GM18873 (cell line): ENCODE results near the gene CHD5.

Experiments
- ATAC-seq: cut with Tn5 transposase; IDR thresholded peaks from one replicate; pipeline ENCODE4 v1.9.1; 2021; ENCODE audit warnings: mild to moderate bottlenecking, moderate library complexity, moderate number of reproducible peaks; ENCODE audit not compliant: unreplicated experiment, low FRiP score

Gene CHD5

DNA sequence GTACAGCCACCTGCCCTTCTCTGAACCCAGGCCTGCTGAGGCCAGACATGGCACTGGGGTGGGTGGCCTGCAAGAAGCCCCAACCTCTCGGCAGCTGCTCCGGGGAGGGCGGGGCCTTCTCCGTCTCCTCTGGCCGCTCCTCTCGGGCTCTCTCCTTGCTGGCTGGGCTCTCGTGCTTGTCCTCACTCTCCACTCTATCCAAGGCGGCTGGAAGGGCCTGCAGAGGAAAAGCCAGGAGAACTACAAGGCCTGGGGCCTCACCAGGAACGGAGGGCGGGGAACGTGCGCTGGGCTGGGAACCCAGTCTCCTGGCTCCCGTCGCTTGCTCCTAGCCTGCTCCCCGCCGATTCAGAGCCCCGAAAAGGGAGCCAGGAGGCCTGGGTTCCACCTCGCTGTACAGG lies 59.1 kb downstream of the CHD5 start:
- no peak for ATAC-seq

DNA sequence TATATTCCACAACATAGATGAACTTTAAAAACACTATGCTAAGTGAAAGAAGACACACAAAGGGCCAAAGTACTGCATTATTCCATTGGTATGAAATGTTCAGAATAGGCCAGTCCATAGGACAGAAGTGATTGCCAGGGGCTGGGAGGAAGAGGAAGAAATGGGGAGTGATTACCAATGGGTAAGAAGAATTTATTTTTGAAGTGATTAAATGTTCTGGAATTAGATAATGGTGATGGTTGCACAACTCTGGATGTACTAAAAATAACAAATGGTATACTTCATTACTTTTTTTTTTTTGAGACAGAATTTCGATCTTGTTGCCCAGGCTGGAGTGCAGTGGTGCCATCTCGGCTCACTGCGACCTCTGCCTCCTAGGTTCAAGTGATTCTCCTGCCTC lies 61.7 kb downstream of the CHD5 start:
- no peak for ATAC-seq

DNA sequence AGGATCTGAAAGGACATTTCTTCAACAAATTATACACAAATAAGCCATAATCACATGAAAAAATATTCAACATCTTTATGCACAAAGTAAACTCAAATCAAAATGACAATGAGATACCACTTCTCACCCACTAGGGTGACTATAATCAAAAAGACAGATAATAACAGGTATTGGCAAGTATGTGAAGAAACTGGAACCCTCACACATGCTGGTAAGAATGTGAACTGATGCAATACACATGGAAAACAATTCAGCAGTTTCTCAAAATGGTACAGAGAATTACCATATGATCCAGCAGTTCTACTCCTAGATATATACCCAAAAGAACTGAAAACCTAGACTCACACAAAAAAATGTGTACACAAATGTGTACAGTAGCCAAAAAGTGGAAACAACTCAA lies 62.5 kb downstream of the CHD5 start:
- no peak for ATAC-seq

DNA sequence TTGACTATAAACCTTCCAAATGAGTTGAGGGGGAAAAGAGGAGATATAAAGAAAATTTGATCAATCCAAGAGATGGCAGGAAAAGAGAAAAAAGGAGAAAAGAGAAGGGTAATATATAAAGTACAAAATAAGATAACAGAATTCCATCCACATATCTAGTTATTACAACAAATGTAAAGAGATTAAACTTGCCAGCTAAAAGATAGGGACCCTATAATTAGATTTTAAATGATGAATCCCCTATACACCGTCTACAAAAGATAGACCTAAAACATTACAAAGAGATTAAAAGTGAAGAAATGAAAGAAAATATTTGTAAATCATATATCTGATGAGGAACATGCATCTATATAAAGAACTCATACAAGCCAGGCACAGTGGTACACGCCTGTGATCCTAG lies 63.1 kb downstream of the CHD5 start:
- ATAC-seq, result no peak

DNA sequence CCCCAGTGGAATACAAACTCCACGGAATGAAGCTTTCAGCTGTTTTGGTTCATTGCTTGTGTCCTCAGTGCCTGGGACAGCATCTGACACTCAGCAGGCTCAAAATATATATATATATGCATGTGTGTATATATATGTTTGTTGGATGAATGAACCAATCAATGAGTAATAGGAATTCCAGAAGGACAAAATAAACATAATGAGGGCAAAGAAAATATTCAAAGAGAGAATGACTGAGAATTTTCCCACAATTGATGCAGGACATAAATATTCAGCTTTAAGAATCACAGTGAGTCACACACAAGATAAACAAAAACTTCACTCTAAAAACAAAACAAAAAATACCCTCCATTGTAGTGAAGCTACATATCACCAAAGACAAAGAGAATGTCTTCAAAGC lies 64.0 kb downstream of the CHD5 start:
- ATAC-seq, result no peak

DNA sequence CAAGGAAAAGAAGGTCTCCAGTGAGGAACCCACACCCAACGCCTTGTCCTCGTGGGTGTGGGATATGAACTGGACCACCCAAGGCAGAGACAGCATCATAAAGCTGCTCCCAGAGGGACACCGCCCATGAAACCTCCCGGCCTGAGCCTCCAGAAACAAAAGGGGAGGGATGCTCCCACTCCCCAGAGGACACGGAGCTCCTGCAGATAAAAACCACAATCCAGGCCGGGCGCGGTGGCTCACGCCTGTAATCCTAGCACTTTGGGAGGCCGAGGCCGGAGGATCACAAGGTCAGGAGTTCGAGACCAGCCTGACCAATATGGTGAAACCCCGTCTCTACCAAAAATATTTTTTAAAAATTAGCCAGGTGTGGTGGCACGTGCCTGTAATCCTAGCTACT lies 66.4 kb downstream of the CHD5 start:
- no peak for ATAC-seq

DNA sequence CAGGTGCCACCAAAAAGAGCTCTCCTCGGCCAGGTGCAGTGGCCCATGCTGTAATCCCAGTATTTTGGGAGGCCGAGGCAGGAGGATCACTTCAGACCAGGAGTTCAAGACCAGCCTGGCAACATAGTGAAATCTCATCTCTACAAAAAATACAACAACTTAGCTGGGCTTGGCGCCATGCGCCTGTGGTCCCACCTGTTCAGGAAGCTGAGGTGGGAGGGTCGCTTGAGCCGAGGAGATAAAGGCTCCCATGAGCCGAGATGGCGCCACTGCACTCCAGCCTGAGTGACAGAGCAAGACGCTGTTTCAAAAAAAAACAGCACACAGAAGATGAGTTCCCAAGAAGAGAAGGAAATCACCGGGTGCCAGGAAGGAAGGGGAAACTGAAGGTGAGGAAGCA lies 67.0 kb downstream of the CHD5 start:
- ATAC-seq, result no peak

DNA sequence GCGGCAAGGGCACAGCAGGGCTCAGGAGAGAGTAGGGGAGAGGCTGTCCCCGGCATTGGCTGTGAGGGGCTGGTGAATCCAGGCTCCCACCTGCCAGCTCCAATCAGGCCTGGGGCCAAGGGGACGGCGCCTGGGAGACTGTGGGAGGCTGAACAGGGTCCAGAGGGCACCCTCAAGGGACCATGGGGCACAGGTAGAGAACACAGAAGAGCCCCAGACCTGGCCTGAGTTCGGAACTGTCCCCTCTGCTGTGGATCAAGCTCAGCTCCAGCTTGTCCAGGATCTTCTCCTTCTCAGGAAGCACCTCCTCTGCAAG lies 67.5 kb downstream of the CHD5 start:
- no peak for ATAC-seq

DNA sequence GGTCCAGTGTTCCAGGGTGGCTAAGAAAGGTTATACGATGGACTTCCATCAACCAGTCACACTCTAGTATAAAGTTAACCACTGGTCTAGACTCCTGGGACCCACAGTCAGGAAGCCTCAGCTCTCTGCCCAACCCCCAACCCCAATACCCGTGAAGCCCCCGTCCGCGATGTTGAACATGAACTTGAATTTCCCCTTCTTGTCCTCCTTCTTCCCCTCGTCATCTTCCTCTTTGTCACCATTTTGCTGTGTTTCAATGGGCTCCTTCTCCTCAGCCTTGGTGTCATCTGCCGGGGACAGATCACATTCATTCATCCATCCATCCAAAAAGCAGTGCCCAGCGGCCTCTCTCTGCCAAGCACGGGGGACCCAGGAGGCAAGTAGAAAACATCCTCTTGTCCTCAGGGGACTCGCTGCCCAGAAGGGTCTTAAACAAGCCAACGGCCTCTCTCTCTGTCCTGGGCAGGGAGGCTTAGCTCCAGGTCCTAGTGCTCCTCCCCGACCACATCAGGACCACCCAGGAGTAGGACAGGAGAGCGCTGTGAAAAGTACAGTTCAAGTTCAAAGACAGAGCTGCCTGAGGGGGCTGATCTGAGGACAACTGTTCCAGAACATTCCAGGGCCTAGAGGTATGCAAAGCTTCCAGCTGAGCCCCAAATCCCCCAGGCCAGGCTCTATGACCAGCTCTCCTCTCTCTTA lies 68.0 kb downstream of the CHD5 start:
- ATAC-seq, result no peak

DNA sequence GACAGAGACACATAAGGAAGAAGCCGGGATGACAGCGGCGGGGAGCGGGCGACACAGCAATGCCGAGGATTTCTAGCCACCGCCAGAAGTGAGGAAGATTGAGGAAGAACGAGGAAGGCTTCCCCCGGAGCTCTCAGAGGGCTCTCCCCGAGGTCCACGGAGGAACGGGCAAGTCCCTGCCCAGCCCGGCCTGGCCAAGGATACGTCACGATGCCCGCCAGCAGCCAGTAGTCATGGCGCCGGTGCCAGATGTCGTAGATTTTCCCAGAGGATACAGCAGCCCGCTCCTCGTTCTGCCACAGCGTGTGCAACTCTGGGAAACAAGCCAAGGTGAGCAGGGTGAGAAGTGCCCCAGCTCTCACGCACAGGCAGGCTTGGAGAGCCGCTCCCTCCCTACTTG lies 68.5 kb downstream of the CHD5 start:
- ATAC-seq, result no peak

DNA sequence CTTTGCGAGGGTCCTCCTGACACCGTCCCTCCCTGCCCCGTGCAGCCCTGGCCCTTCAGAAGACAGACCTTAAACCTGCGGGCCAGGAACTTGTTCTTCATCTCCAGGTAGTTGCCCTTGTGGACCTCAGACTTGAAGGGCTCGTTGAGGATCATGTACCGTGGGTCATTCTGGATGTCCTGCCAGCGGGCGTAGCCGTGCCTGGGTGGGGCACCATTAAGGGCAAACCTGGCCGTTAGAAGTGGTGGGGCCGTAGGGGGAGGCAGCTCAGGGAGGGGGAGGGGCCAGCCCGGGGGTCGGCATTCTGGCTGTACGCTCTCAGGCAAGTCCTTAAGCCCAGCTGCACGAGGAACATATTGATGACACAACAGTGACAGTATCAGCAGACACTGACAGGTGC lies 69.8 kb downstream of the CHD5 start:
- no peak for ATAC-seq

DNA sequence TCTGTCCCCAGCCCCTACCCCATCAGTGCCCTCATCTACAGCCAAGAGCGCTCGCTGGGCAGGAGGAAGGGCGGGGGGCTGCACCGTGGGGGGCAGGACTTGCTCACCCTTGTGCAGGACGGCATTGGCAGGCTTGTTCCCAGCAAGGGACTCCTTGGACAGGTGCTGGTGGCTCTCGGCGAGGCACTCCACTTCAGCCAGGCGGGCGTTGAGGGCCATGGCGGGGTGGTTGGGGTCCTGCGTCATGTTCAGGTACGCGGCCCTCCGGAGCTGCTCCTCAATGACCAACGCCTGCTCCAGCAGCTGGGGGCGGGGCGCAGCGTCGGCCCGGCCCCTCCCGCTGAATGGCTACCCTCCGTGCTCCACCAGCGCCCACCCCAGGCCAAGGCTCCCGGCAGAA lies 70.4 kb downstream of the CHD5 start:
- ATAC-seq, result no peak

DNA sequence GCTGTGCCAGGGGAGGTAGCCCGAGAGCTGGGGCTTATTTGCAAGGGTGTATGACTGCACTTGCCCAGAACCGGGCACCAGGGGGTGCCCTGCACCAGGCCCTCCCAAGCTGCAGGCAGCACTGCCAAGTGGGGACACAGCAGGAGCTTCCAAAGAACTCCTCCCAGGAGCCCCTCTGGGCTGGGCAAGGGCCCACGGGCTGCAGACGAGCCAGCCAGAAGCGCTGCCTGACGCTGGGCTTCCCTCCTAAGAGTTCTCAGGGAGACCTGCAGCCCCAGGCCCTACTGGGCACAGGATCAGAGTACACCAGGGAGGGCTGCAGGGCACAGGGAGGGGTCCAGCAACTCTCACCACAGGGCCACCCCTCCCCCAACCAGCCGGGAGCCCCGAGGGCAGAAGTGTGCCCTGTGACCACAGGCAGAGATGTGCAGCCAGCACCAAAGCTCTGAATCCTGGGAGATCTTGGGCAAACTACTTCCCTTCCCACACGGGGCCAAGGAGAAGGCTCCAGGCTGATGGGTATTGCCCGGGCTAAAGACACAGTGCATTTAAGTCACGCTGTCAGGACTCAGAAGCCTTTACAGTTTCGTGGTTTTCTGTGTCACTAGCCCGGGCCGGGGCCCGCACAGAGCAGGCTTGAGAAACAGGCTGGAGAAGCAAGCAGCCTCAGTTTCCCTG lies 71.0 kb downstream of the CHD5 start:
- ATAC-seq, result no peak

DNA sequence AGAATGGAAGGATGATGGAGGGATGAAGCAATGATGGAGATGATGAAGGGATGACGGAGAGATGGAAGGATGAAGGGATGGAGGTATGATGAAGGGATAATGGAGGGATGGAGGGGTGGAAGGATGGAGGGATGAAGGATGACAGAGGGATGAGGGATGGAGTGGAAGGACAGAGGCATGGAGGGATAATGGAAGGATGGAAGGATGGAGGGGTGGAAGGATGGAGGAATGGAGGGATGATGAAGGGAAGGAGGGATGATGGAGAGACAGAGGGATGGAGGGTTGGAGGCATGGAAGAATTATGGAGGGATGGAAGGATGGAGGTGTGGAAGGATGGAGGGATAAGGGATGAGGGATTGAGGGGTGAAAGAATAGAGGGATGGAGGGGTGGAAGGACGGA lies 71.6 kb downstream of the CHD5 start:
- no peak for ATAC-seq

DNA sequence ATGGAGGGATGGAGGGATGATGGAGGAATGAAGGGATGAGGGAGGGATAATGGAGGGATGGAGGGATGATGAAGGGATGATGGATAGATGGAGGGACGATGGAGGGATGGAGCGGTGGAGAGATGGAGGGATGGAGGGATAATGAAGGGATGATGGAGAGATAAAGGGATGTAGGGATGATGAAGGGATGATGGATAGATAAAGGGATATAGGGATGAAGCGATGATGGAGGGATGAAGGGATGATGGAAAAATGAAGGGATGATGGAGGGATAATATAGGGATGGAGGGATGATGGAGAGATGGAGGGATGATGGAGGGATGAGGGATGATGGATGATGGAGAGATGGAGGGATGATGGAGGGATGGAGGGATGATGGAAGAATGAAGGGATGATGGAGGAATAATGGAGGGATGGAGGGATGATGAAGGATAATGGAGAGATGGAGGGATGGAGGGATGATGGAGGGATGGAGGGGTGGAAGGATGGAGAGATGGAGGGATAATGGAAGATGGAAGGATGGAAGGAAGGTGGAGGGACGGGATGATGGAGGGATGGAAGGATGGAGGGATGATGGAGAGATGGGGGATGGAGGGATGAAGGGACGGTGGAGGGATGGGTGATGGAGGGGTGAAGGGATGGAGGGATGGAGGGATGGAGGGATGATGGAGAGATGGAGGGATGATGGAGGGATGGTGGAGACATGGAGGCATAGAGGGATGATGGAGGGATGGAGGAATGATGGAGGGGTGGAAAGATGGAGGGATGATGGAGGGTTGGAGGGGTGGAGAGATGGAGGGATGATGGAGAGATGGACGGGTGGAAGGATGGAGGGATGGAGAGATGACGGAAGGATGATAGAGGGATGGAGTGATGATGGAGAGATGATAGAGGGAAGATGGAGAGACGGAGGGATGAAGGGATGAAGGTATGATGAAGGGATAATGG lies 72.4 kb downstream of the CHD5 start:
- ATAC-seq, result no peak

DNA sequence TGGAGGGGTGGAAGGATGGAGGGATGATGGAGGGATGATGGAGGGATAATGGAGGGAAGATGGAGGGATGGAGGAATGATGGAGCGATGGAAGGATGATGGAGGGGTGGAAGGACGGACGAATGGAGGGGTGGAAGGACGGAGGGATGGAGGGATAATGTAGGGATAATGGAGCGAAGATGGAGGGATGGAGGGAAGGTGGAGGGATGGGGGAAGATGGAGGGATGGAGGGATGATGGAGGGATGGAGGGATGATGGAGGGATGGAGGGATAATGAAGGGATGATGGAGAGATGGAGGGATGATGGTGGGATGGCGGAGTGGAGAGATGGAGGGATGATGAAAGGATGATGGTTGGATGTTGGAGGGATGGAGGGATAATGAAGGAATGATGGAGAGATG lies 73.1 kb downstream of the CHD5 start:
- ATAC-seq, result no peak

DNA sequence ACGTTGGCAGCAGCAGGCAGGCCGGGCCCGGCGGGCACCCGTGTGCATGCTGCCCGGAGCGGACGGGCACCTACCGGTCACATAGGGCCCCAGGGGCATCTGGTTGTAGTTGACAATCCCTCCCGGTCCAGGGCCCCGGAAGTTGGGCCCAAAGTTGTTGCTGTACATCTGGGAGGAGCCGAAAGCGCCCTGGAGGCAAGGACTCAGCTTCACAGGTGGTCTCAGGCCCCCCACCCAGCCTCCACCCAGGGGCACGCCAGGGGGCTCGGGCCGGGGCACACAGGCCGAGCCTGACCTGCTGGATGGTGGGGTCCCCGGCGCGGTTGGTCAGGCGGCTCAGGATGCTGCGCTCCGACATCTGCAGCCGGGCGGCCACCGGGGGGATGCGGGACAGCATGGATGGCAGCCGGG lies 73.8 kb downstream of the CHD5 start:
- no peak for ATAC-seq

DNA sequence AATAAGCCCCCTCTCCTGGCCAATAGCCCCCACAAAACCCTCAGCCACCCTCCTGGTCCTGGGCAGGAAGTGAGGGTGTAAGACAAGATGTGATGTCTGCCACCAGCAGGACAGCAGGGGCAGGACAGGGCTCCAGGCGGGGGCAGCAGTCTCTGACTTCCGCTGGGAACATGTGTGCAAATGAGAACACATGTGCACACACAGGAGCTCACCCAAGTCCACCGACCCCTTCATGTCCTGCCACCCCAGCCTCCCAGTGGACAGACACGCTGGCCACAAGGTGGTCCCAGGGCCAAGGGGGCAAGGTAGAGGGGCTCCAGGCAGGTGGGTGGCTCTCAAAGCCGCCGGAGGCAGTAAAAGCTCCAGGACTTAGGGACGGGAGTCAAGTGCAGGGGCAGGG lies 74.4 kb downstream of the CHD5 start:
- ATAC-seq, result no peak

DNA sequence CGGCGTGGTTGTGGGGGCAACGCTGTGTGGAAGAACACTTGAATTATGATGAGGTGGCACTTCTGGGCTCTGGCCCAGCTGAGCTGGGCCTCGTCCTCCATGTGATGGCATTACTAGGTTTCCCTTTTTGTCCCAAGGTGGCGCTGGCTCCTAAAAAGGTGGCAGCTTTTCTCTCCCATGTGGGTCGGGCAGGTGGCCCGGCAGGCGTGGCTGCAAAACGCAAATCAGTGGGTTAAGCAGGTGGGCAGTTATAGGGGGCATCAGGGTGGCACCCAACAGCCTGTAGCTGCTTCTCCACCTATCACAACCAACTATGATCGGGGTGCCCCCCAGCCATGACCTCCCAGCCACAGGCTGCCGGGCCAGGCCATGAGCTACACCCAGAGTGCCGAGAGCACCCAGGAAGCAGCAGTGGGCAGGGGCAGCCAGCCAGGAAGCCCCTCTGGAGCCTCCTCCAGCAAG lies 74.9 kb downstream of the CHD5 start:
- no peak for ATAC-seq

DNA sequence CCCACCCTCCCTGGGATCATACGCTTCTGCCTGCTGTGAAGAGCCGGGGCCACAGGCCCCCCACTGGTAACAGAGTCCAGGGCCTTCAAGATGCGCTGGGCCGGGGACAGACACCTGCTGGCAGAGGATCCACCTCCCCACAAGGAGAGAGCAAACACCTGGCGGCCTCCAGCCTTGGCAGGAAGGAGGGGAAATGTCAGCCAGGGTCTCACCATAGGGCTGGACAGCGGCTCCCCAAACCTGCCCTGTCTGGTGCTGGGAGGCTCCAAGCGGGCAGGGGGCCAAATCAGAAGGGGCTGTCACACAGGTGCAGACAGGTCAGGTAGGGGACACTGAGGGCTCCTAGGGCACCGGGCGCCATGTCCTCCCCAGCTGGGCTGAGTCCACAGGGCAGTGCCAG lies 75.5 kb downstream of the CHD5 start:
- no peak for ATAC-seq

DNA sequence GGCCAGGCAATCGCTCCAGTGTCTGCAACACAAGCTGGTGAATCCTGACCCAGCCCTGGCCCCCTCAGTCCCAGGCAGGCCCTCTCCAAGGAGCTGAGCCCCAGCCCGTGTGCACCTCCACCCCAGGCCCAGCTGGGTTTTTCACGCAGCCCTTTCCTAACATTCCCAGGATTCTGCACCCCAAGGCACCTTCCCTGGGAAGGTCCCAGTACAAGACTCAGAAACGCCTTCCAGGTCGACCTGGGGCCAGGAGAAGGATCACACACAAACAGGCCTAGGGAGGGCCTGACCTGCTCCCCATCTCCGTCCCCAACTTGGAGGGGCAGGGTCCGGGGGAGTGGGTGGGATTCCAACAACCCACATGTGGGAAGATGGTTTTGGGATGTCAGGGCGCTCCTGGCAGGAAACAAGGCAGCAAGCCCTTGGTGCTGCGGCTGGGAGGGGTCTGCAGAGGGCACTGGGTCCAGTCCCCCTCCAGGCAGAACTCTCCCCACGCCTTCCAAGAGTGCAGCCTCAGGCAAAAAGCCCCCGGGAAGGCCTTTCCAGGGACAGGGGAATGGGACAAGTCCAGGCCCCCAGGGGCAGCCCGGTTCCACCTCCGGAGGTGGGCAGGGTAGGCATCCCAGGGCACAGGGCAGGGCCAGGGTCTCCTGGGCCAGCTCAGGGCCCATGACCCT lies 76.1 kb downstream of the CHD5 start:
- no peak for ATAC-seq
